Ovary (tissue), 9 donors: ENCODE results near the gene SIL1. TPM values are rescaled to one million over a fixed set of nuclear protein-coding genes. Genes with fewer than 3 reads are reported as not detected.
"Not testable (repeated sequence)": the region's sequence is repeated elsewhere in the genome, so short reads cannot be mapped to it uniquely, and the experiment has no call there.

Source experiments
- DNase-seq, 5 donors: peaks; one replicate each; pipeline ENCODE4 v3.0.0-alpha.2; 2019 to 2020
- H3K27ac ChIP-seq, 2 donors: fragments of 200-600 bp; one replicate each; pipeline versions ENCODE4 v1.5.1 to v1.8.0; 2019 to 2022
- H3K27me3 ChIP-seq: fragments of 200-600 bp; one replicate; pipeline ENCODE4 v1.8.0; 2022
- H3K36me3 ChIP-seq: fragments of 200-600 bp; sonication (generic); one replicate; pipeline ENCODE4 v1.5.1; 2019
- H3K4me1 ChIP-seq: one replicate; pipeline ENCODE4 v1.8.1; 2013; ENCODE audit warnings: mild to moderate bottlenecking, moderate library complexity; ENCODE audit not compliant: insufficient read depth
- H3K4me3 ChIP-seq: fragments of 200-600 bp; sonication (generic); one replicate; pipeline ENCODE4 v1.5.1; 2017
- H3K9me3 ChIP-seq, 2 donors: fragments of 200-600 bp in 1 of 2; sonication (generic) in 1 of 2; one replicate each; pipeline versions ENCODE4 v1.5.1 to v1.8.1; 2013 to 2019; ENCODE audit warnings: mild to moderate bottlenecking in 1 of 2, moderate library complexity in 1 of 2
- CTCF ChIP-seq, 3 donors: fragments of 450-650 bp in 2 of 3; fragments of 200-600 bp in 1 of 3; IDR thresholded peaks; one replicate each; pipeline versions ENCODE4 v1.5.1 to v1.8.0; 2016 to 2022; ENCODE audit warnings: antibody characterized with exemption in 3 of 3, mild to moderate bottlenecking in 1 of 3
- EP300 ChIP-seq: sonication (generic); formaldehyde crosslinking; IDR thresholded peaks from one replicate; pipeline ENCODE4 v1.6.1; 2017; ENCODE audit warnings: antibody characterized with exemption
- POLR2A ChIP-seq: fragments of 450-650 bp; IDR thresholded peaks from one replicate; pipeline ENCODE4 v1.6.1; 2017; ENCODE audit warnings: antibody characterized with exemption, mild to moderate bottlenecking, moderate library complexity
- WGBS, 3 donors: extraction: QIAGEN DNeasy Blood & Tissue Kit in 1 of 3; methylation state at CpG; one replicate each; pipeline versions ENCODE4 v1.1.5 to v1.1.7; 2013 to 2017; 5-methylcytosine and 5-hydroxymethylcytosine counted together
- intact Hi-C, 4 donors: fragments of 100-400 bp; cut with DNase I; formaldehyde crosslinking; loops; one replicate each; pipeline versions ENCODE4 v1.11.0 to v1.15.1; 2022 to 2023
- polyA plus RNA-seq, 2 donors: library from polyadenylated mRNA; stranded (reverse); fragments of 200-250 nt in 1 of 2; fragments of 350-450 nt in 1 of 2; fragmentation: Illumina TruSeq in 1 of 2; extraction: RNeasy Lipid Tissue Mini Kit (QIAGEN cat#74804) in 1 of 2; gene quantifications; one replicate each; pipeline ENCODE4 v1.2.3, GENCODE V29; 2013 to 2014
- total RNA-seq, 7 donors: library from RNA; depleted of rRNA in 2 of 7; stranded (reverse); fragments of >200 nt in 2 of 7; fragmentation: NEBNext Ultra II Directional in 3 of 7; extraction: Animal tissue kit (Norgen Biotek cat#: 25700) in 3 of 7; gene quantifications; one replicate each; pipeline versions ENCODE4 v1.1.0 to v1.2.4, GENCODE V29; 2016 to 2023
- donor health status: DM: no; HTN: no; CAD: no; lungs with moderate emphysema.
- donor health status: DM: no; HTN: no; CAD: no.
- donor health status: Bipolar disorder and iron deficiency.
- donor health status: DM: yes; HTN: yes; CAD: no.
- donor health status: DM: no; HTN: no; CAD: no.
- donor health status: DM: yes; HTN: yes; CAD: no.

The SIL1 gene
- total and polyA plus RNA-seq, 9 donors, result 15.7 to 93.0 (median 34.9) TPM

GRCh38 chr5:139062910-139063663 is 135.1 kb downstream of the SIL1 start:
- Histone ChIP-seq H3K27ac (peak overlapping the region in 1 of 2 donors; percentile 8), H3K27me3 (no peaks in the 10 kb centered on the region), H3K9me3 (no peaks in the 10 kb centered on the region), H3K36me3 (no peaks in the 10 kb centered on the region), H3K4me3 (no peak overlapping the region), H3K4me1 (peaks cover 15% of the 10 kb centered on the region)
- TF ChIP-seq EP300, result no peak
- TF ChIP-seq POLR2A, result no peak
- TF ChIP-seq CTCF (IDR thresholded peaks at IDR 0.05), result no peak
- intact Hi-C loops, result no loop called here
- DNase-seq, result no peak
- 85 to 97% (median 95%) methylated on average over 1 of the region's 1 CpG for WGBS, 3 donors

- 70 to 78% (median 71%) methylated on average over 4 of the region's 4 CpGs for WGBS, 3 donors
- Histone ChIP-seq H3K9me3 (no peaks in the 10 kb centered on the region), H3K4me3 (no peak overlapping the region), H3K36me3 (no peaks in the 10 kb centered on the region), H3K27me3 (no peaks in the 10 kb centered on the region), H3K27ac (no peak overlapping the region), H3K4me1 (peaks cover 15% of the 10 kb centered on the region)
- no peak for DNase-seq
- TF ChIP-seq EP300 (no peak), POLR2A (no peak), CTCF (IDR thresholded peaks at IDR 0.05) (no peak)
- intact Hi-C loops, result no loop called here
Measured at GRCh38 chr5:139061856-139062255, 136.3 kb downstream of the SIL1 start.

GRCh38 chr5:139061274-139061673 is 136.9 kb downstream of the SIL1 start:
- H3K36me3 ChIP-seq, result no peaks in the 10 kb centered on the region
- H3K9me3 ChIP-seq, result no peaks in the 10 kb centered on the region
- WGBS, 3 donors, result 9 to 11% (median 10%) methylated on average over 5 of the region's 5 CpGs
- DNase-seq, result peak; percentile 41 to 69 (median 52)
- intact Hi-C loops, result no loop called here
- no peak overlapping the region for H3K27ac ChIP-seq
- TF ChIP-seq EP300 (no peak), CTCF (IDR thresholded peaks at IDR 0.05) (no peak), POLR2A (no peak)
- no peak overlapping the region for H3K4me3 ChIP-seq
- peaks cover 15% of the 10 kb centered on the region for H3K4me1 ChIP-seq
- no peaks in the 10 kb centered on the region for H3K27me3 ChIP-seq

- no peaks in the 10 kb centered on the region for H3K27me3 ChIP-seq
- TF ChIP-seq POLR2A, result no peak
- no peak for TF ChIP-seq EP300
- no peak for TF ChIP-seq CTCF (IDR thresholded peaks at IDR 0.05)
- H3K36me3 ChIP-seq, result no peaks in the 10 kb centered on the region
- peaks cover 10% of the 10 kb centered on the region for H3K4me1 ChIP-seq
- H3K27ac ChIP-seq, result no peak overlapping the region
- no peak overlapping the region for H3K4me3 ChIP-seq
- WGBS, 3 donors, result 89 to 93% (median 91%) methylated on average over 2 of the region's 2 CpGs
- no peaks in the 10 kb centered on the region for H3K9me3 ChIP-seq
- DNase-seq, result no peak
- intact Hi-C loops, result no loop called here
Measured at GRCh38 chr5:139058121-139058520, 140.0 kb downstream of the SIL1 start.

- H3K27me3 ChIP-seq, DNase-seq, H3K9me3 ChIP-seq, H3K4me1 ChIP-seq, H3K4me3 ChIP-seq, H3K27ac ChIP-seq, H3K36me3 ChIP-seq, intact Hi-C loops: not testable (repeated sequence)
- WGBS, 3 donors, result 77 to 89% (median 82%) methylated on average over 5 to 7 of the region's 7 CpGs
Measured at GRCh38 chr5:139057045-139057939, 140.9 kb downstream of the SIL1 start.
